CD4-positive, alpha-beta T cell treated with Interleukin-1 beta for 1 hour (primary cell): ENCODE results near the gene CATSPER1.

Experiments
- DNase-seq, 2 donors: peaks; one replicate each; pipeline ENCODE4 v3.0.0-alpha.2; 2020 to 2022

Gene CATSPER1

DNA sequence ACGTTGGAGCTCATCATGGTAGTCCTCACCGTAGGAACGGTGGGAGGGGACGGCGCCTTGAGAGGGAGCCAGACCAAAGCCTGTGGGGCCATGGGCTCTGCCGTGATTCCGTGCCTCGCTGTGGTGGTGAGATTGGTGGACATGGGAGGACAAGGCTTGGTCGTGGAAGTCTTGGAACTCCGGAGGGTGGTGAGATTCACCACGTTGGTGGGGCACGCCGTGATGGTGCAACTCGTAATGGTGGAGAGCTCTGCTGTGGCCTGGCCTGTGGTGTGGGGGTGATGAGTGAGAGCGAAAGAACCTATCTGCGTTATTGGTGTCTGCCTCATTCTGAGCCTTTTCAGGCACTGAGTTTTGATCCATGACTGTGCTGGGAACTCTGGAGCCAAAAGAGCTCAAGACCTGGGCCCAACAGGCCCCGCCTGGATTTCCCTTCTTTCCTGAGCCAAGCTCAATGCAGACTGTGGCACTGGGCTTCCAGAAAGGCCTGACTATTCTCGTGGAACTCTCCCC, at the start of gene CATSPER1:
TSS of gene CATSPER1 (minus strand) at position 463 of the 513 bp plus-strand sequence. CDS start at position 363, 100 bp downstream.
- no peak for DNase-seq

- no peak for DNase-seq
Measured at GRCh38 chr11:66075273-66075672, 49.0 kb upstream of the CATSPER1 start.

DNA sequence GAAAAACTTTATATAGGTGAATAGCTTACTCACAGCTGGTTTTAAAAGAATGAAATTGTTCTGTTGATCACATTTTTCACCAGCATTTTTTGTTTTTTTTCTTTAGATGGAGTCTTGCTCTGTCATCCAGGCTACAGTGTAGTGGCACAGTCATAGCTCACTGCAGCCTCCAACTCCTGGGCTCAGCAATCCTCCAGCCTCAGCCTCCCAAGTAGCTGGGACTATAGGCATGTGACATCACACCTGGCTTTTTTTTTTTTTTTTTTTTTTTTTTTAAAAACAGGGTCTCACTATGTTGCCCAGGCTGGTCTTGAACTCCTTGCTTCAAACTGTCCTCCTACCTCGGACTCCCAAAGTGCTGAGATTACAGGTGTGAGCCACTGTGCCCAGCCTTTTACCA, 47.4 kb upstream of the CATSPER1 start:
- DNase-seq: no peak

- no peak for DNase-seq
Measured at GRCh38 chr11:66072518-66072917, 46.2 kb upstream of the CATSPER1 start.

- no peak for DNase-seq
Measured at GRCh38 chr11:66072081-66072480, 45.8 kb upstream of the CATSPER1 start.

GRCh38 chr11:66071381-66071801, 45.1 kb upstream of the CATSPER1 start:
- DNase-seq: peak in 1 of 2 donors; percentile 29

GRCh38 chr11:66070604-66071380, 44.5 kb upstream of the CATSPER1 start:
- DNase-seq: peak in 1 of 2 donors; percentile 23

DNA sequence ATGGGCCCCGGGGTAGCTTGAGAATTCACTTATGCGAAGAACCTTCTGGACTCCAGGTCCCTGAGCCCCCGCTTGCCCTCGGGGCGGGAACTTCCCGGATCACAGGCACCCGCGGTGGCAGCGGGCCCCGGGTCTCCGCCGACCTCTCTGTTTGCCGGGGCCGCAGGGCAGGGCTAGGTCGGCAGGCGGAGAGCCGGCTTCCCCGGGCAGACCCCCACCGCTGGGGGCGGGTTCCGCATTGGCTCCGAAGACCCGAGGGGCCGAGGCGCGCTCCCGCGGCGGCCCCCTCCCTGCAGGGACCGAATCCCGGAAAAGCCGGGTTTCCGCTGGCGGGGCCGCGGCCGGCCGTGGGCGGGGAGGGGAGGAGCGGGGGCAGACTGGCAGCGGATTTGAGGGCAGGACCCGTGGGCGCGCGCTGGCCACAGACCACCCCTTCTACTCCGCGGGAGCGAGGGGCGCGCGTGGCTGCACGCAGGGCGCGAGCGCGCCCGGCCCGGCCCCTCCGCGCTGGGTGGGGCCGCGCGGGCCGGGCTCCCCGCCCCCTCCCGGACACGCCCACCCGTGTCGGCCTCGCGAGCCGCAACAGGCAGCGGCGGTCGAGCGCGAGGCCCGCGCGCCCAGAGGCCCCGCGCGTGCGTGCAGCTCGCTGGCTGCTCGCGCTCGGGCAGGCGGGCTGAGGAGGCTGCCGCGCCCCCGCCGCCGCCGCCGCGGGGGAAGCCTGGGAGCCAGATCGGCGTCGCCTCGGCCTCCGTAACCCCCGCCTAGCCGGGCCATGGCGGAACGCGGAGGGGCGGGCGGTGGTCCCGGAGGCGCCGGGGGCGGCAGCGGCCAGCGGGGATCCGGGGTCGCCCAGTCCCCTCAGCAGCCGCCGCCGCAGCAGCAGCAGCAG, 43.7 kb upstream of the CATSPER1 start, which contains the start of gene PACS1:
TSS of gene PACS1 (plus strand) at position 558 of the 889 bp plus-strand sequence. CDS start at position 773, 215 bp downstream.
- peak; percentile 86 to 88 for DNase-seq

- DNase-seq: peak; percentile 39 to 67
Measured at GRCh38 chr11:66068923-66069714, 42.8 kb upstream of the CATSPER1 start.

DNA sequence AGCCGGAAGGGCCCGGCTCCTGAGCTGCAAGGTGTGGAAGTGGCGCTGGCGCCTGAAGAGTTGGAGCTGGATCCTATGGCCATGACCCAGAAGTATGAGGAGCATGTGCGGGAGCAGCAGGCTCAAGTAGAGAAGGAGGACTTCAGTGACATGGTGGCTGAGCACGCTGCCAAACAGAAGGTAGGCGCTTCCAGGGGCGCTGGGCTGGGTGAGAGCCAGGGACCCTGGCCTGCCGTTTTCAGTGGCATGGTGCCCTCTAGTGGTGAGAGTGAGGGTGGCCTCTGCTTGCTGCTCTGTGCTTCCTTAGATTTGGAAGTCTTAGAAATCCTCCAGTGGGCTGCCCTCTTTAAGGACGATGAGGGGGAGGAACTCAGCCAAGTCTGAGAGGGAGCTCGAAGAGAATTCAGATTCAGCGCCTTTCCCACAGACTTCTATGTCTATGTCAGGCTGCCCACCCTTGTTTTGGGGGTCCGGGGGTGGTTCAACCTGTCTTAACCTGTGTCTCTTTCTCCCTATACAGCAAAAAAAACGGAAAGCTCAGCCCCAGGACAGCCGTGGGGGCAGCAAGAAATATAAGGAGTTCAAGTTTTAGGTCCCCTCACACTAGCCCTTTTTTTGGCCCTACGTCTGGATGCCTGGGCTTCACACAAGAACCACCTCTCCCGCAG, 42.0 kb upstream of the CATSPER1 start:
- peak; percentile 76 to 81 for DNase-seq

DNA sequence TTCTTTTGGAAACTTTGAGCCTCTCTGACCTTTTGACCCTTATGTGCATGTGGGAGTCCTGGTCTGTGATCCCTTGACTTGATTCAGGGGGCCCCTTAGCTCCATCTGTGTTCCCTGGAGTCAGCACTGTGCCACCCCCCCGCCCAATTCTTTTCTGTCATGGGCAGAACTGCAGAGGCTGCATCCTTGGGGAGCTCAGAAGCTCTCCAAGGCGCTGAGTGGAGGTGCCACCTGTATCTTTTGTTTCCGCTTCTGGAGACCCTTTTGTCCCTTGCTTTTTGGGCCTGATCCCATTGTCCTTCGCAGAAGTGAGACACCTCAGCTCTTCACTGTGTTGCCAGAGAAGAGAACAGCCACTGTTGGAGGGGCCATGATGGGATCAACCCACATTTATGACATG, 41.4 kb upstream of the CATSPER1 start:
- no peak for DNase-seq

DNA sequence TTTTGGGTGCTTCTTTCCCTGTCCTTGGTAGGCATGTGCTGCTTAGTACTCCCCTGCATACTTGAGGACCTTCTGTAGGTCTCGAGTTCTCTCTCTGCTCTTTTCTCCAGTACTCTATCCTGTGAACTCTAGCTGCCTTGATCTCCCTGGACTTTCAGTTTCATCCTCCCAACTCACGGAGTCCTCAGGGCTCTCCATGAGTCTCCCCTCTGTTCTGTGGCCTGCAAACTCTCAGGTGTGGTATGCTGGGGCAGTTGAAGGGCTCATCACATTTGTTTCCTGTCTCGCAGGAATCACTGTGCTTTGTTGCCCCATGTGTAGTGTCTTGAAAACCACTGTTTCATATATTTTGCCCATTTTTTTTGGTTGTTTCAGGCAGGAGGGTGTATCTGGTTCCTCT, 40.5 kb upstream of the CATSPER1 start:
- DNase-seq: no peak

GRCh38 chr11:66064571-66064970, 38.3 kb upstream of the CATSPER1 start:
- DNase-seq: no peak

- DNase-seq: no peak
Measured at GRCh38 chr11:66063900-66064299, 37.6 kb upstream of the CATSPER1 start.

DNA sequence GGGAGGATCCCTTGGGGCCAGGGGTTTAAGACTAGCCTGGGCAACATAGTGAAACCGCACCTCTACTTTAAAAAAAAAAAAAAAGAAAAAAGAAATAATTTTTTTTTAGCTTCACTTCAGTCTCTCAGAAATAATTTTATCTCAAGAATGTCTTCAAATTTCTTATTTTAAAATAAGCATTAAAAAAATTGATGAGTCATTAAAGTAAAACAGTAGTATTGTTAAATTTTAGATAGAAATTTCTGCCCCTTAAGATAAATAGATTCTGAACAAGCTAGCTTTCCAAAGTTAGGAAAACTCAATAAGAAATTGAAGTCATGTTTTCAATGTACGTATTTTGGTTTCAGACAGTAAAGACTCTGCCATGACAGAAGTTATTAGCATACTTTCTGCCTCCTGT, 36.1 kb upstream of the CATSPER1 start:
- DNase-seq: no peak

DNA sequence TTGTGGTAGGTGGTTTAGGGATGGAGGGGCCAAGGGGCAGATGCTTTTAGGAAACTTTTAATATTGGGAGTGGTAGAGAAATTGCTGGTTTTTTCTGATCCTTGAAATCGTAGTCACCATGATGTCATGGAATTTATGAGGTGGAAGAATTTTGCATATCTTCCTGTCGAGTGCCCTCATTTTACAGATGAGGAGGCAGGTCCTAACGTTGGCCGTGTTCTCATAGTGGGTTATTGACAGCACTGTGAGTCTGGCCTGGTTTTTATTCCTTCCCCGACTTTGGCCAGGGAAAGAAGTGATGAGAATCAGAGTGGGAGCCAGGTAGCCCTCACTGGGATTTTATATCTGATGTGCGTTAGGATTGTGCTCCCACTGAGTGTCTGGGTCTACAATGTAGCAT, 35.0 kb upstream of the CATSPER1 start:
- DNase-seq: no peak

DNA sequence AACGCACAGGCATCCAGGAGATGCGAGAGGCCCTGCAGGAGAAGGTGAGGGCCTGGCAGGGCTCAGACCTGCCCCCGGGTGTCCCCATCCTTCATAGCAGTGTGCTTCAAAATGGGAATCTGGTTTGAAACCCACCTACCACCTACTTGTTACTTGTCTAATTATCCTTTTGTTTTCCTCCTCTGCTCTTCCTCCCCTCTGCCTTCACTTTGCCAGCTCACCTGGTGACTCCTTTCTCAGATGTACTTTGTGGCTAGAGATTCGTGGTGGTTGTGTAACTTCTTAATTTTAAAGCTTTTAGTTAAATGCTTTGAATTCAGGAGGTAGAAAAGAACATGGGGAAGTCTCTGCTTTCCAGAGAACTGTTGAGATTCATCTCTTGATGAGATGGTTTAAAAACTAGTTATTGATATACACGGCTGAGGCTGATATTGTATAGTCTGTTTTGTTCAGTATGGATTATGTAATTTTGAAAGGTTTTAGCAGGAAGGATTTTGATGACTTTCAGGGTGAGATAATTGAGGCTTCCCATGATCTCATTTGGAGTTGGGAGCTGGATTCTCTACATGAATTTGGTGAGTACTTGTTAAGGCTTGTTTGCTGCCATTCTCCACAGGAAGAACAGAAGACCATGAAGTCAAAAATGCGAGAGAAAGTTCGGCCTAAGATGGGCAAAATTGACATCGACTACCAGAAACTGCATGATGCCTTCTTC, 33.8 kb upstream of the CATSPER1 start:
- no peak for DNase-seq

DNA sequence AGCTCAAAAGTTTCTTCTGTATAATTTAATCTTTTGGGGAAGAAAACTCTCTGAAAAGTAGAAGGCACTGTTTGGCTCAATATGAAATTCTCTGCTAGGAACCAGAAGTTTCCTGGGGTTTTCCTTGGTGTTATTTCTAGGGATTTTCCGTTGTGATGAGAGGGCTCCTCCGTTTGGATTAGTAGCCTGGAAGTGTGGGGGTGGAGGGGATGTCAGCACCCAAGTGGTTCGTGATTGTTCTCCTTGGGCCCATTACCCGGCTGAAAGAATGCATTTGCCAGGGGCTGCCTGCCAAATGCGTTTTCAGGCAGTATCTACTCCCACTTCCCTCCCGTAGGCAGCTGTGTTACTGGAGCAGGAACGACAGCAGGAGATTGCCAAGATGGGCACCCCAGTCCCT, 30.2 kb upstream of the CATSPER1 start:
- no peak for DNase-seq

GRCh38 chr11:66055021-66055420, 28.7 kb upstream of the CATSPER1 start:
- no peak for DNase-seq

DNA sequence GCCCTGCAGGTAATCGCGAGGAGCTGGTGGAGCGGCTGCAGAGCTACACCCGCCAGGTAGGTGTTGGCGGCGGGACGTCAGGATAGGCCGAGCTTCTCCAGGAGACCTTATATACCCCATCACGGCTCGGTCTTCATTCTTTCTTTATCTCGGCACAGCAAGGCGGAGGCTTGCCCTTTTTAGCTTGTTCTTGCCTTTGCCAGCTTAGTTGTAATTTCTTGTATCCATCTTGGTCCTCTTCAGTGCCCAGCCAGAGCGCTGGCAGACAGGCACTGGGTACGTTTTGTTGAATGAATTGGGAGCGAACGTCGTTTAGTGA, 26.3 kb upstream of the CATSPER1 start:
- DNase-seq: no peak
